GM21723 (cell line): ENCODE data around the gene FERMT3.
"Not testable (repeated sequence)": the region's sequence is repeated elsewhere in the genome, so short reads cannot be mapped to it uniquely, and the experiment has no call there.

ENCODE experiments used
- ATAC-seq: cut with Tn5 transposase; IDR thresholded peaks from one replicate; pipeline ENCODE4 v1.9.1; 2021; ENCODE audit warnings: mild to moderate bottlenecking, moderate library complexity; ENCODE audit not compliant: unreplicated experiment

Gene FERMT3

GRCh38 chr11:64206457-64207255 lies at the start of gene FERMT3:
TSS of gene FERMT3 (plus strand) at chr11:64206721. CDS start at chr11:64207365, 644 bp downstream.
- peak; percentile 4 for ATAC-seq

GRCh38 chr11:64157631-64158394 lies 48.7 kb upstream of the FERMT3 start:
- no peak for ATAC-seq

- ATAC-seq, result no peak
Measured at GRCh38 chr11:64161037-64161436, 45.5 kb upstream of the FERMT3 start.

- ATAC-seq, result not testable (repeated sequence)
Measured at GRCh38 chr11:64162769-64163168, 43.8 kb upstream of the FERMT3 start.

- no peak for ATAC-seq
Measured at GRCh38 chr11:64163951-64164350, 42.6 kb upstream of the FERMT3 start.

- no peak for ATAC-seq
Measured at GRCh38 chr11:64164392-64165312, 41.9 kb upstream of the FERMT3 start.

GRCh38 chr11:64165481-64165841 lies 41.1 kb upstream of the FERMT3 start:
- no peak for ATAC-seq

GRCh38 chr11:64165842-64166635 lies 40.5 kb upstream of the FERMT3 start, which contains the start of gene MACROD1:
TSS of gene MACROD1 (minus strand) at chr11:64166113. CDS start at chr11:64165994, 119 bp downstream.
- ATAC-seq, result peak; percentile 80

GRCh38 chr11:64170419-64170818 lies 36.1 kb upstream of the FERMT3 start:
- ATAC-seq, result no peak

GRCh38 chr11:64173616-64174355 lies 32.7 kb upstream of the FERMT3 start:
- no peak for ATAC-seq

GRCh38 chr11:64176751-64177150 lies 29.8 kb upstream of the FERMT3 start:
- no peak for ATAC-seq

- no peak for ATAC-seq
Measured at GRCh38 chr11:64178203-64178602, 28.3 kb upstream of the FERMT3 start.

GRCh38 chr11:64178951-64179639 lies 27.4 kb upstream of the FERMT3 start:
- ATAC-seq, result no peak

- no peak for ATAC-seq
Measured at GRCh38 chr11:64180891-64181290, 25.6 kb upstream of the FERMT3 start.

GRCh38 chr11:64181506-64182411 lies 24.8 kb upstream of the FERMT3 start:
- no peak for ATAC-seq

- ATAC-seq, result no peak
Measured at GRCh38 chr11:64183890-64184289, 22.6 kb upstream of the FERMT3 start.

GRCh38 chr11:64185175-64185692 lies 21.3 kb upstream of the FERMT3 start:
- peak; percentile 26 for ATAC-seq
